Measurements from ENCODE around the gene NOTCH4.
"Not testable (repeated sequence)": the region's sequence is repeated elsewhere in the genome, so short reads cannot be mapped to it uniquely, and the experiment has no call there.

NOTCH4 gene

GRCh38 chr6:32257262-32257661, 33.4 kb upstream of the NOTCH4 start:
- not testable (repeated sequence) for DNase-seq; H4K91ac ChIP-seq (ENCODE audit: low read length); H3K4ac ChIP-seq (ENCODE audit: low read depth in 1 of 2, low read length in 2 of 2); H2AFZ ChIP-seq (ENCODE audit: low read depth, low read length); H2BK5ac ChIP-seq (ENCODE audit: low read depth, low read length, poor library complexity, severe bottlenecking); H4K8ac ChIP-seq (ENCODE audit: low read length); H2BK12ac ChIP-seq (ENCODE audit: low read length in 2 of 2); H3K27me3 ChIP-seq (ENCODE audit: control insufficient read depth in 1 of 2, insufficient read depth in 1 of 2, low read length in 2 of 2); H3K18ac ChIP-seq (ENCODE audit: low read depth in 1 of 2, low read length in 2 of 2); H3K4me3 ChIP-seq (ENCODE audit: insufficient read depth in 1 of 2, low read depth in 1 of 2, low read length in 2 of 2); H3K27ac ChIP-seq (ENCODE audit: low read length, poor library complexity, severe bottlenecking); H3K4me1 ChIP-seq (ENCODE audit: control insufficient read depth, insufficient read depth, low read depth, low read length); H2BK120ac ChIP-seq (ENCODE audit: low read depth, low read length); H3K36me3 ChIP-seq (ENCODE audit: control insufficient read depth in 1 of 2, insufficient read depth in 2 of 2, low read depth in 1 of 2, low read length in 2 of 2); H3K23ac ChIP-seq (ENCODE audit: low read length in 2 of 2); H3K9me3 ChIP-seq (ENCODE audit: control insufficient read depth, low read length); H2AK5ac ChIP-seq (ENCODE audit: low read length, severe bottlenecking); H3K9ac ChIP-seq (ENCODE audit: low read length); H3K79me1 ChIP-seq (replicated peaks; ENCODE audit: low read length, poor library complexity, severe bottlenecking); H2BK15ac ChIP-seq (ENCODE audit: low read depth, poor library complexity, severe bottlenecking); H3K14ac ChIP-seq (ENCODE audit: low read length in 2 of 2); H3K4me2 ChIP-seq (ENCODE audit: low read length, poor library complexity, severe bottlenecking)
- WGBS, result 100% methylated on average over 2 of the region's 4 CpGs

DNA sequence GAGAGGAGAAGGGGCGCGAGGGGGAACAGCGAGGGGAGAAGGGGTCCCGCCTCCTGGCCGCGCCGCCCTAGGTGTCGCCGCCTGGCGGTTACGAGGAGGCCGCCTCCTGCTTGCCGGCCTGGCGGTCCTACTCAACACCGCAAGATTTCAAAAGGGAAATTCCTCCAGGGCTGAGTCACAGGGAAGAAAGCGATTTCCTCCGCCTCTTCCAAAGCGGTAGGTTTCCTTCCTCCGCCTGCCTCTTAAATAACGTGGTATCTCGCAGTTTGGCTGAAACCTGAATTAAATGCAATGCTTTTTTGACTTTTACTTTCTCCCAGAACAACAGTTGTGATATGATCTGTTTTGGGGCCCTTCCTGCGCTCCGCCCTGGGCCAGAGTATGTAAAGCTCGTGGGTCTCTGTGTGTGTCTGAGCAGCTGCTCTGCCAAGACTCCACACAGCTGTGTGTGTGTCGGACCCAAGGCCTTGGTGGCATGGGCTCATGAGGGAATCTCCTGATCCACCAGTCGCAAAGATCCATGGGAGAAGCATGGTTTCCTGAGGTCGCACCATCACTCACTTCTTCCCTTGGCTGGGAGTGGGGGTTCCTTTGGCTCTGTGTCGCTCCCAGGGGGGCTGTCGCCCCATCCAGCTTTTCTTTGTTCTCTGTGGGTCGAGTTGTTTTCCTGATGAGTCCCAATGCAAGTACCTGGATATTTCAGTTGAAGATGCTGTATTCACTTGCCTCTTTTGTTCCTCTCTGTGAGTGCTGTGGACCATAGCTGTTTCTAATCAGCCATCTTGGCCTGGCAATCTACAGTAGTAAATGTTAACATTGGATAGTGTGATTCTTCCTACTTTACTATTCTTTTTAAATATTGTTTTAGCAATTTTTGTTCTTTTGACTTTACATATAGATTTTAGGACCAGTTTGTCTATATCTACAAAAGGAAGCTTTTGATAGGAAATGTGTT, 31.6 kb upstream of the NOTCH4 start:
- H2BK5ac ChIP-seq (ENCODE audit: low read depth, low read length, poor library complexity, severe bottlenecking), result no peak overlapping the region
- H2BK12ac ChIP-seq (ENCODE audit: low read length in 2 of 2), result peak overlapping the region; percentile 95 to 96
- H3K4ac ChIP-seq (ENCODE audit: low read depth in 1 of 2, low read length in 2 of 2), result peak overlapping the region in 1 of 2 experiments; percentile 58
- H2BK120ac ChIP-seq (ENCODE audit: low read depth, low read length), result peak overlapping the region; percentile 91
- DNase-seq, result peak; percentile 92
- peak overlapping the region; percentile 82 for H3K4me2 ChIP-seq (ENCODE audit: low read length, poor library complexity, severe bottlenecking)
- H4K91ac ChIP-seq (ENCODE audit: low read length), result peak overlapping the region; percentile 14
- peak overlapping the region; percentile 53 for H2AK5ac ChIP-seq (ENCODE audit: low read length, severe bottlenecking)
- peak overlapping the region; percentile 92 for H4K8ac ChIP-seq (ENCODE audit: low read length)
- H3K23ac ChIP-seq (ENCODE audit: low read length in 2 of 2), result no peak overlapping the region
- no peaks in the 10 kb centered on the region for H3K9me3 ChIP-seq (ENCODE audit: control insufficient read depth, low read length)
- peak overlapping the region; percentile 40 to 85 for H3K18ac ChIP-seq (ENCODE audit: low read depth in 1 of 2, low read length in 2 of 2)
- peak overlapping the region; percentile 90 for H3K9ac ChIP-seq (ENCODE audit: low read length)
- no peak overlapping the region for H3K14ac ChIP-seq (ENCODE audit: low read length in 2 of 2)
- H2AFZ ChIP-seq (ENCODE audit: low read depth, low read length), result no peak overlapping the region
- no peaks in the 10 kb centered on the region for H3K27me3 ChIP-seq (ENCODE audit: control insufficient read depth in 1 of 2, insufficient read depth in 1 of 2, low read length in 2 of 2)
- peaks cover 10% of the 10 kb centered on the region for H3K4me1 ChIP-seq (ENCODE audit: control insufficient read depth, insufficient read depth, low read depth, low read length)
- WGBS, result 15% methylated on average over 29 of the region's 30 CpGs
- H3K27ac ChIP-seq (ENCODE audit: low read length, poor library complexity, severe bottlenecking), result peak overlapping the region; percentile 42
- peak overlapping the region; percentile 47 to 72 for H3K4me3 ChIP-seq (ENCODE audit: insufficient read depth in 1 of 2, low read depth in 1 of 2, low read length in 2 of 2)
- H2BK15ac ChIP-seq (ENCODE audit: low read depth, poor library complexity, severe bottlenecking), result peak overlapping the region; percentile 94
- no peaks in the 10 kb centered on the region for H3K79me1 ChIP-seq (replicated peaks; ENCODE audit: low read length, poor library complexity, severe bottlenecking)
- H3K36me3 ChIP-seq (ENCODE audit: control insufficient read depth in 1 of 2, insufficient read depth in 2 of 2, low read depth in 1 of 2, low read length in 2 of 2), result no peaks in the 10 kb centered on the region

GRCh38 chr6:32254761-32255198, 30.9 kb upstream of the NOTCH4 start:
- 18% methylated on average over 12 of the region's 12 CpGs for WGBS
- Histone ChIP-seq H3K4ac (ENCODE audit: low read depth in 1 of 2, low read length in 2 of 2) (peak overlapping the region in 1 of 2 experiments; percentile 58), H2BK15ac (ENCODE audit: low read depth, poor library complexity, severe bottlenecking) (peak overlapping the region; percentile 94), H3K27ac (ENCODE audit: low read length, poor library complexity, severe bottlenecking) (no peak overlapping the region), H3K79me1 (replicated peaks; ENCODE audit: low read length, poor library complexity, severe bottlenecking) (no peaks in the 10 kb centered on the region), H3K18ac (ENCODE audit: low read depth in 1 of 2, low read length in 2 of 2) (peak overlapping the region in 1 of 2 experiments; percentile 85), H3K4me3 (ENCODE audit: insufficient read depth in 1 of 2, low read depth in 1 of 2, low read length in 2 of 2) (peak overlapping the region; percentile 47 to 72), H2BK120ac (ENCODE audit: low read depth, low read length) (peak overlapping the region; percentile 29), H2BK5ac (ENCODE audit: low read depth, low read length, poor library complexity, severe bottlenecking) (no peak overlapping the region), H4K8ac (ENCODE audit: low read length) (peak overlapping the region; percentile 92), H3K27me3 (ENCODE audit: control insufficient read depth in 1 of 2, insufficient read depth in 1 of 2, low read length in 2 of 2) (no peaks in the 10 kb centered on the region), H2AK5ac (ENCODE audit: low read length, severe bottlenecking) (no peak overlapping the region), H4K91ac (ENCODE audit: low read length) (peak overlapping the region; percentile 14), H2AFZ (ENCODE audit: low read depth, low read length) (peak overlapping the region; percentile 76), H3K4me1 (ENCODE audit: control insufficient read depth, insufficient read depth, low read depth, low read length) (peaks cover 10% of the 10 kb centered on the region), H2BK12ac (ENCODE audit: low read length in 2 of 2) (peak overlapping the region in 1 of 2 experiments; percentile 95), H3K9ac (ENCODE audit: low read length) (peak overlapping the region; percentile 90), H3K23ac (ENCODE audit: low read length in 2 of 2) (no peak overlapping the region), H3K36me3 (ENCODE audit: control insufficient read depth in 1 of 2, insufficient read depth in 2 of 2, low read depth in 1 of 2, low read length in 2 of 2) (no peaks in the 10 kb centered on the region), H3K9me3 (ENCODE audit: control insufficient read depth, low read length) (no peaks in the 10 kb centered on the region), H3K14ac (ENCODE audit: low read length in 2 of 2) (peak overlapping the region in 1 of 2 experiments; percentile 81), H3K4me2 (ENCODE audit: low read length, poor library complexity, severe bottlenecking) (peak overlapping the region; percentile 82)
- DNase-seq, result no peak

- H3K27me3 ChIP-seq (ENCODE audit: control insufficient read depth in 1 of 2, insufficient read depth in 1 of 2, low read length in 2 of 2), result no peaks in the 10 kb centered on the region
- no peak overlapping the region for H3K27ac ChIP-seq (ENCODE audit: low read length, poor library complexity, severe bottlenecking)
- H3K4me2 ChIP-seq (ENCODE audit: low read length, poor library complexity, severe bottlenecking), result no peak overlapping the region
- WGBS, result 86% methylated on average over 2 of the region's 2 CpGs
- H4K8ac ChIP-seq (ENCODE audit: low read length), result no peak overlapping the region
- H2BK15ac ChIP-seq (ENCODE audit: low read depth, poor library complexity, severe bottlenecking), result no peak overlapping the region
- no peaks in the 10 kb centered on the region for H3K9me3 ChIP-seq (ENCODE audit: control insufficient read depth, low read length)
- H3K36me3 ChIP-seq (ENCODE audit: control insufficient read depth in 1 of 2, insufficient read depth in 2 of 2, low read depth in 1 of 2, low read length in 2 of 2), result no peaks in the 10 kb centered on the region
- H3K4me1 ChIP-seq (ENCODE audit: control insufficient read depth, insufficient read depth, low read depth, low read length), result peaks cover 10% of the 10 kb centered on the region
- no peak overlapping the region for H3K4me3 ChIP-seq (ENCODE audit: insufficient read depth in 1 of 2, low read depth in 1 of 2, low read length in 2 of 2)
- no peaks in the 10 kb centered on the region for H3K79me1 ChIP-seq (replicated peaks; ENCODE audit: low read length, poor library complexity, severe bottlenecking)
- no peak overlapping the region for H2BK12ac ChIP-seq (ENCODE audit: low read length in 2 of 2)
- H2AFZ ChIP-seq (ENCODE audit: low read depth, low read length), result no peak overlapping the region
- no peak overlapping the region for H3K14ac ChIP-seq (ENCODE audit: low read length in 2 of 2)
- H2BK5ac ChIP-seq (ENCODE audit: low read depth, low read length, poor library complexity, severe bottlenecking), result no peak overlapping the region
- no peak overlapping the region for H2BK120ac ChIP-seq (ENCODE audit: low read depth, low read length)
- H3K4ac ChIP-seq (ENCODE audit: low read depth in 1 of 2, low read length in 2 of 2), result no peak overlapping the region
- H2AK5ac ChIP-seq (ENCODE audit: low read length, severe bottlenecking), result no peak overlapping the region
- no peak for DNase-seq
- H3K23ac ChIP-seq (ENCODE audit: low read length in 2 of 2), result no peak overlapping the region
- H4K91ac ChIP-seq (ENCODE audit: low read length), result no peak overlapping the region
- H3K18ac ChIP-seq (ENCODE audit: low read depth in 1 of 2, low read length in 2 of 2), result no peak overlapping the region
- no peak overlapping the region for H3K9ac ChIP-seq (ENCODE audit: low read length)
Observed at GRCh38 chr6:32252331-32253009, 28.6 kb upstream of the NOTCH4 start.

Data from mesenchymal stem cell (in vitro differentiated cells and primary cell).